Muscle of leg (tissue), 11 donors: Measurements from ENCODE around the gene SRMS. TPM values are rescaled to one million over a fixed set of nuclear protein-coding genes. Genes with fewer than 3 reads are reported as not detected.

ENCODE experiments used
- DNase-seq: peaks from one replicate; pipeline ENCODE4 v3.0.0; 2013
- H3K27ac ChIP-seq: one replicate; pipeline ENCODE4 v1.5.1; 2013; ENCODE audit warnings: mild to moderate bottlenecking, low read length, control low read depth
- H3K27me3 ChIP-seq: one replicate; pipeline ENCODE4 v1.6.1; 2013; ENCODE audit warnings: low read length; ENCODE audit not compliant: control insufficient read depth, insufficient read depth
- H3K36me3 ChIP-seq: one replicate; pipeline ENCODE4 v1.6.1; 2013; ENCODE audit warnings: low read length; ENCODE audit not compliant: control insufficient read depth, insufficient read depth
- H3K4me1 ChIP-seq: one replicate; pipeline ENCODE4 v1.6.1; 2013; ENCODE audit warnings: low read length; ENCODE audit not compliant: control insufficient read depth, insufficient read depth
- H3K4me3 ChIP-seq: one replicate; pipeline ENCODE4 v1.5.1; 2013; ENCODE audit warnings: low read length, control low read depth
- H3K9me3 ChIP-seq: replicated peaks from 2 replicates; pipeline ENCODE4 v1.6.1; 2013; ENCODE audit warnings: low read depth, low read length; ENCODE audit not compliant: control insufficient read depth
- WGBS: methylation state at CpG from one replicate; pipeline ENCODE4 v1.1.5; 2013; ENCODE audit warnings: missing lambda C conversion rate; ENCODE audit not compliant: insufficient coverage; 5-methylcytosine and 5-hydroxymethylcytosine counted together
- polyA plus RNA-seq, 8 donors: library from polyadenylated mRNA; unstranded; fragments of 120-200 nt; gene quantifications; one replicate each; pipeline versions ENCODE4 v1.2.1 to v1.2.3, GENCODE V29; 2013; ENCODE audit warnings: inconsistent platforms in 1 of 8, low replicate concordance in 1 of 8; ENCODE audit not compliant: insufficient read length in 8 of 8, insufficient read depth in 1 of 8
- total RNA-seq: library from RNA; stranded (reverse); fragments of 120-200 nt; gene quantifications from one replicate; pipeline ENCODE4 v1.2.4, GENCODE V29; 2013

The SRMS gene
- total and polyA plus RNA-seq, 9 donors, result not detected

GRCh38 chr20:63589261-63590217 is 42.0 kb upstream of the SRMS start:
- Histone ChIP-seq H3K4me3 (no peak overlapping the region), H3K27ac (no peak overlapping the region), H3K27me3 (no peaks in the 10 kb centered on the region), H3K4me1 (peaks cover 10% of the 10 kb centered on the region), H3K9me3 (no peaks in the 10 kb centered on the region), H3K36me3 (peaks cover 74% of the 10 kb centered on the region)
- no peak for DNase-seq
- WGBS, result 72% methylated on average over 21 of the region's 38 CpGs

GRCh38 chr20:63588641-63589041 is 41.1 kb upstream of the SRMS start:
- H3K9me3 ChIP-seq, result no peaks in the 10 kb centered on the region
- peaks cover 10% of the 10 kb centered on the region for H3K4me1 ChIP-seq
- WGBS, result 72% methylated on average over 11 of the region's 11 CpGs
- peaks cover 67% of the 10 kb centered on the region for H3K36me3 ChIP-seq
- H3K4me3 ChIP-seq, result no peak overlapping the region
- DNase-seq, result no peak
- no peaks in the 10 kb centered on the region for H3K27me3 ChIP-seq
- H3K27ac ChIP-seq, result no peak overlapping the region

GRCh38 chr20:63587776-63588591 is 40.4 kb upstream of the SRMS start:
- WGBS, result 56% methylated on average over 10 of the region's 19 CpGs
- Histone ChIP-seq H3K36me3 (peaks cover 60% of the 10 kb centered on the region), H3K4me1 (peaks cover 10% of the 10 kb centered on the region), H3K27ac (peak overlapping the region; percentile 29), H3K9me3 (no peaks in the 10 kb centered on the region), H3K27me3 (no peaks in the 10 kb centered on the region), H3K4me3 (no peak overlapping the region)
- DNase-seq, result peak; percentile 55

- Histone ChIP-seq H3K4me3 (no peak overlapping the region), H3K27me3 (no peaks in the 10 kb centered on the region), H3K9me3 (no peaks in the 10 kb centered on the region), H3K4me1 (peaks cover 10% of the 10 kb centered on the region), H3K36me3 (peaks cover 53% of the 10 kb centered on the region), H3K27ac (no peak overlapping the region)
- 74% methylated on average over 4 of the region's 12 CpGs for WGBS
- no peak for DNase-seq
Observed at GRCh38 chr20:63587256-63587655, 39.7 kb upstream of the SRMS start.

- Histone ChIP-seq H3K27ac (no peak overlapping the region), H3K36me3 (peaks cover 48% of the 10 kb centered on the region), H3K4me1 (peaks cover 10% of the 10 kb centered on the region), H3K4me3 (no peak overlapping the region), H3K9me3 (no peaks in the 10 kb centered on the region), H3K27me3 (no peaks in the 10 kb centered on the region)
- no peak for DNase-seq
- WGBS, result 86% methylated on average over 17 of the region's 17 CpGs
Observed at GRCh38 chr20:63586797-63587196, 39.2 kb upstream of the SRMS start.

GRCh38 chr20:63585616-63586565 is 38.3 kb upstream of the SRMS start:
- no peaks in the 10 kb centered on the region for H3K9me3 ChIP-seq
- no peak for DNase-seq
- H3K4me1 ChIP-seq, result peaks cover 10% of the 10 kb centered on the region
- H3K27me3 ChIP-seq, result no peaks in the 10 kb centered on the region
- no peak overlapping the region for H3K4me3 ChIP-seq
- WGBS, result 79% methylated on average over 19 of the region's 22 CpGs
- peaks cover 39% of the 10 kb centered on the region for H3K36me3 ChIP-seq
- H3K27ac ChIP-seq, result no peak overlapping the region

GRCh38 chr20:63582382-63583063 is 35.0 kb upstream of the SRMS start:
- H3K27me3 ChIP-seq, result peaks cover 9% of the 10 kb centered on the region
- DNase-seq, result no peak
- no peak overlapping the region for H3K27ac ChIP-seq
- H3K36me3 ChIP-seq, result peaks cover 6% of the 10 kb centered on the region
- H3K4me1 ChIP-seq, result peaks cover under 1% of the 10 kb centered on the region
- no peak overlapping the region for H3K4me3 ChIP-seq
- 72% methylated on average over 19 of the region's 23 CpGs for WGBS
- H3K9me3 ChIP-seq, result no peaks in the 10 kb centered on the region

GRCh38 chr20:63580796-63581461 is 33.4 kb upstream of the SRMS start:
- H3K4me3 ChIP-seq, result no peak overlapping the region
- no peak for DNase-seq
- H3K27me3 ChIP-seq, result peaks cover 9% of the 10 kb centered on the region
- H3K27ac ChIP-seq, result no peak overlapping the region
- no peaks in the 10 kb centered on the region for H3K36me3 ChIP-seq
- WGBS, result 64% methylated on average over 6 of the region's 12 CpGs
- peaks cover 6% of the 10 kb centered on the region for H3K4me1 ChIP-seq
- H3K9me3 ChIP-seq, result no peaks in the 10 kb centered on the region
